A549 (cell line): ENCODE data around the gene TRAPPC6A. TPM values are rescaled to one million over a fixed set of nuclear protein-coding genes. Genes with fewer than 3 reads are reported as not detected.

ENCODE experiments used
- ATAC-seq, 2 experiments: fragments of 200-7000 bp in 1 of 2; fragments of >200 bp in 1 of 2; cut with Nextera tagmentation in 1 of 2; cut with Tn5 transposase in 1 of 2; 3 replicates each; pipeline versions ENCODE4 v1.8.0 to v1.9.1; 2018 to 2020; ENCODE audit warnings: mild to moderate bottlenecking in 1 of 2, moderate library complexity in 1 of 2
- CTCF ChIA-PET: fragments of 300-600 bp; sonication (Branson Sonifier 250); formaldehyde crosslinking; extraction: SDS; loops from one replicate; lab custom pipeline; 2021; ENCODE audit warnings: antibody characterized with exemption, inconsistent platforms; lab: Yijun Ruan, JAX
- POLR2A ChIA-PET: fragments of 350-600 bp; formaldehyde crosslinking; extraction: SDS; loops from one replicate; lab custom pipeline; 2021; ENCODE audit warnings: antibody characterized with exemption, inconsistent platforms; lab: Yijun Ruan, JAX
- DNase-seq, 2 experiments: peaks; one replicate each; pipeline versions ENCODE4 v3.0.0 to v3.0.0-alpha.2; 2011 to 2016; ENCODE audit warnings: low read depth in 1 of 2, low spot score in 1 of 2
- FAIRE-seq: peaks from 2 replicates; lab custom pipeline; 2011; peaks lifted over from hg19 to GRCh38; lab: Jason Lieb, UNC
- H3K27ac ChIP-seq, 2 experiments: fragments of >200 bp; sonication (Bioruptor Twin); formaldehyde crosslinking; 3 replicates each; pipeline ENCODE4 v1.5.1; 2016 to 2017
- H3K4me1 ChIP-seq: fragments of >200 bp; sonication (Bioruptor Twin); formaldehyde crosslinking; 3 replicates; pipeline ENCODE4 v1.6.1; 2016
- H3K4me2 ChIP-seq: fragments of >200 bp; sonication (Bioruptor Twin); formaldehyde crosslinking; 3 replicates; pipeline ENCODE4 v1.6.1; 2016
- H3K4me3 ChIP-seq: fragments of >200 bp; sonication (Bioruptor Twin); formaldehyde crosslinking; 3 replicates; pipeline ENCODE4 v1.5.1; 2016
- H3K9me3 ChIP-seq: fragments of >200 bp; sonication (Bioruptor Twin); formaldehyde crosslinking; 3 replicates; pipeline ENCODE4 v1.6.1; 2016
- BHLHE40 ChIP-seq: IDR thresholded peaks from 2 replicates; pipeline ENCODE4 v1.6.1; 2012; ENCODE audit warnings: low read depth, low read length, inconsistent platforms
- CBX2 ChIP-seq: fragments of 200-600 bp; sonication (generic); IDR thresholded peaks from 2 replicates; pipeline ENCODE4 v1.6.1; 2016; ENCODE audit warnings: low read depth, mild to moderate bottlenecking, borderline replicate concordance
- CBX8 ChIP-seq: fragments of 200-600 bp; sonication (generic); IDR thresholded peaks from 2 replicates; pipeline ENCODE4 v1.6.1; 2016
- CHD2 ChIP-seq: fragments of 150-350 bp; IDR thresholded peaks from 2 replicates; pipeline ENCODE4 v1.6.1; 2014; ENCODE audit warnings: low read length; ENCODE audit not compliant: partially characterized antibody
- CHD4 ChIP-seq: fragments of 200-600 bp; sonication (generic); IDR thresholded peaks from 2 replicates; pipeline ENCODE4 v1.6.1; 2016; ENCODE audit warnings: antibody characterized with exemption, mild to moderate bottlenecking, borderline replicate concordance
- EHF ChIP-seq: fragments of 250-450 bp; sonication (Bioruptor Pico); IDR thresholded peaks from 2 replicates; pipeline ENCODE4 v1.5.0; 2020; ENCODE audit warnings: mild to moderate bottlenecking
- EHMT2 ChIP-seq: fragments of 200-600 bp; sonication (generic); IDR thresholded peaks from 2 replicates; pipeline ENCODE4 v1.6.1; 2016; ENCODE audit warnings: antibody characterized with exemption, low read depth, mild to moderate bottlenecking, moderate library complexity
- FOSL2 ChIP-seq, 2 experiments: fragments of 450-650 bp in 1 of 2; fragments of >200 bp in 1 of 2; sonication (Bioruptor Twin) in 1 of 2; formaldehyde crosslinking; IDR thresholded peaks; 2 replicates each; pipeline versions ENCODE4 v1.5.0 to v1.6.1; 2016 to 2020; ENCODE audit warnings: mild to moderate bottlenecking in 1 of 2, moderate library complexity in 1 of 2
- FOXS1 ChIP-seq: fragments of 250-450 bp; sonication (Bioruptor Pico); IDR thresholded peaks from 2 replicates; pipeline ENCODE4 v1.5.0; 2020; ENCODE audit warnings: mild to moderate bottlenecking, moderate library complexity
- HDAC2 ChIP-seq: fragments of 200-600 bp; sonication (generic); IDR thresholded peaks from 2 replicates; pipeline ENCODE4 v1.6.1; 2016
- HOXA7 ChIP-seq: fragments of 250-450 bp; sonication (Bioruptor Pico); IDR thresholded peaks from 2 replicates; pipeline ENCODE4 v1.5.0; 2020; ENCODE audit warnings: mild to moderate bottlenecking, moderate library complexity
- HOXB13 ChIP-seq: fragments of 250-450 bp; sonication (Bioruptor Pico); IDR thresholded peaks from 2 replicates; pipeline ENCODE4 v1.5.0; 2020; ENCODE audit warnings: low read depth, mild to moderate bottlenecking, moderate library complexity
- HOXB5 ChIP-seq: fragments of 250-450 bp; sonication (Bioruptor Pico); IDR thresholded peaks from 2 replicates; pipeline ENCODE4 v1.5.0; 2020; ENCODE audit warnings: mild to moderate bottlenecking, moderate library complexity
- JUNB ChIP-seq: fragments of >200 bp; sonication (Bioruptor Twin); formaldehyde crosslinking; IDR thresholded peaks from 2 replicates; pipeline ENCODE4 v1.6.1; 2016
- MYC ChIP-seq: IDR thresholded peaks from 2 replicates; pipeline ENCODE4 v1.6.1; 2012; ENCODE audit warnings: mild to moderate bottlenecking, inconsistent platforms, low read length, improper control_type of control experiment, borderline replicate concordance
- NFE2L2 ChIP-seq: fragments of 150-350 bp; conservative IDR thresholded peaks from 2 replicates; pipeline ENCODE4 v1.6.1; 2014; ENCODE audit warnings: low read length
- POLR2A ChIP-seq: IDR thresholded peaks from 2 replicates; pipeline ENCODE4 v1.6.1; 2012; ENCODE audit warnings: mild to moderate bottlenecking, low read length
- RARB ChIP-seq: fragments of 250-450 bp; sonication (Bioruptor Pico); IDR thresholded peaks from 2 replicates; pipeline ENCODE4 v1.8.0; 2021; ENCODE audit warnings: mild to moderate bottlenecking, moderate library complexity
- RNF2 ChIP-seq: fragments of 200-600 bp; sonication (generic); IDR thresholded peaks from 2 replicates; pipeline ENCODE4 v1.6.1; 2016; ENCODE audit warnings: low read depth, mild to moderate bottlenecking, antibody characterized with exemption, moderate library complexity, borderline replicate concordance
- SMC3 ChIP-seq: fragments of >200 bp; sonication (Bioruptor Twin); formaldehyde crosslinking; IDR thresholded peaks from 3 replicates; pipeline ENCODE4 v1.6.1; 2018; ENCODE audit warnings: inconsistent platforms
- SREBF2 ChIP-seq: fragments of 450-650 bp; IDR thresholded peaks from 2 replicates; pipeline ENCODE4 v1.6.1; 2014; ENCODE audit warnings: mild to moderate bottlenecking, moderate library complexity
- USF2 ChIP-seq: fragments of 450-650 bp; IDR thresholded peaks from 2 replicates; pipeline ENCODE4 v1.6.1; 2014; ENCODE audit warnings: antibody characterized with exemption
- ZFP36 ChIP-seq: fragments of 450-650 bp; IDR thresholded peaks from 2 replicates; pipeline ENCODE4 v1.6.1; 2014; ENCODE audit warnings: borderline replicate concordance; ENCODE audit not compliant: partially characterized antibody
- WGBS: methylation state at CpG from one replicate; pipeline ENCODE4 v1.1.6; 2017; ENCODE audit errors: missing lambda C conversion rate; 5-methylcytosine and 5-hydroxymethylcytosine counted together
- polyA plus RNA-seq, 4 experiments: library from polyadenylated mRNA; depleted of rRNA in 3 of 4; stranded (reverse); fragments of >200 nt; fragmentation: RNase III in 1 of 4; extraction: RNeasy Plus Mini Kit Qiagen cat#74134 plus additional on column Dnase treatment in 1 of 4; gene quantifications; 2 replicates in 3 of 4; 3 replicates in 1 of 4; pipeline ENCODE4 v1.2.3, GENCODE V29; 2011 to 2017

The TRAPPC6A gene
- polyA plus RNA-seq, 2 of the 4 experiments (the other 2 are of a cell fraction), result 28.5 to 29.8 TPM

DNA sequence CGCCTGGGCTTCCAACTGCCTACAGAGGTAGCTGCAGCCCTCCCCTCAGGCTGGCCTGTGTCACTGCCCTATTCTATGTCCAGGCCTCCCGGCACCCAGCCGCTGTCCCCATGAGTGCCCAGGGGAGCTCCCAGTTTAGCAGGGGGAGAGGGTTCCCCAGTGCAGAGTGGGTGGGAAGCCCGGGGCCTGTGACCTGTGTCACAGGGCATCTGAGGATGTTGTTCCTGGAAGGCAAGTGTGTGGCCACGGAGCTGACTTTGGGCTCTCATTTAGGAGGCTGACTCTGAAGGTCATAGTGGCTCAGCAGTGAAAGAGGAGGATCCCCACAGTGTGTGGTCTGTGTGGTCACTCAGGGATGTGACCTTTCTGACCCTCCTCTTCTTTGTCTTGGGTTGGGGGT, 59.9 kb downstream of the TRAPPC6A start:
- FAIRE-seq (no peak), DNase-seq (no peak), ATAC-seq (peak in 1 of 2 experiments; percentile 19; a peak in 3 of 6 replicates)
- no peak overlapping the region for H3K27ac ChIP-seq
- TF ChIP-seq HOXB5 (CRISPR knock-in tag) (no peak), MYC (no peak), RNF2 (no peak), FOSL2 (IDR thresholded peaks at IDR 0.05) (no peak), FOSL2 (CRISPR knock-in tag; IDR thresholded peaks at IDR 0.05) (no peak)
- ChIA-PET CTCF (interaction anchor here (1.0 to 2.2 kb wide), 7 partner anchors 8 to 31 kb away, joined by 3 to 9 read pairs (median 6); no protein-coding TSS in a partner anchor), POLR2A (no interaction called here)
- peaks cover 11% of the 10 kb centered on the region for H3K4me1 ChIP-seq
- no peak overlapping the region for H3K4me3 ChIP-seq
- H3K9me3 ChIP-seq, result no peaks in the 10 kb centered on the region
- WGBS, result 88% methylated on average over 4 of the region's 5 CpGs
- no peak overlapping the region for H3K4me2 ChIP-seq

DNA sequence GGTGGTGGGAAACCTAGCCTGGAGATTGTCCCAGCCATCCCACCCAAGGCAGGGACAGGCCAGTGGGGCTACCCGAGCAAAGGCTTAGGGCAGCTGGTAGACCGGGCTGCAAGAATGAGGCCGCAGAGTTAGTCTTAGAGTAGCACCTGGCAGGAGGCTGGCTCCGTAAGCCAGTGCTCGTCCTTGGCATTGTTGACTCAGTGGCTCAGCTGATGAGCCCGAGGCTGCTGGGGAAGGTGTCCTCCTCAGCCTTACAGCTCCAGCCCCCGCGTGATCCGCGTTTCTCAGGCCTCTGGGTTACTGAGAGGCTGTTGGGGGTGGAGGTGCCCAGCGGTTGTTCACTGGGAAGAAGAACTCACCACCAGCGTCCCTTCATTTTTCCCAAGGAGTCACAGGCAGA, 60.4 kb downstream of the TRAPPC6A start:
- Histone ChIP-seq H3K27ac (no peak overlapping the region), H3K4me1 (peaks cover 15% of the 10 kb centered on the region), H3K4me2 (no peak overlapping the region), H3K9me3 (no peaks in the 10 kb centered on the region), H3K4me3 (no peak overlapping the region)
- 63% methylated on average over 6 of the region's 12 CpGs for WGBS
- FAIRE-seq (no peak), DNase-seq (no peak), ATAC-seq (peak in 1 of 2 experiments; percentile 18; a peak in 3 of 6 replicates)
- ChIA-PET POLR2A (no interaction called here), CTCF (interaction anchor here (1.0 to 2.2 kb wide), 9 partner anchors 8 to 43 kb away, joined by 3 to 9 read pairs (median 5); partner anchors contain the start of gene NKPD1)
- no peak for TF ChIP-seq HOXB13 (CRISPR knock-in tag)
- no peak for TF ChIP-seq ZFP36
- no peak for TF ChIP-seq JUNB
- TF ChIP-seq CHD2, result no peak
- no peak for TF ChIP-seq RARB (CRISPR knock-in tag)
- no peak for TF ChIP-seq RNF2

- ChIA-PET POLR2A (no interaction called here), CTCF (interaction anchor here (1.0 to 2.2 kb wide), 8 partner anchors 9 to 43 kb away, joined by 3 to 8 read pairs (median 4); partner anchors contain the start of gene NKPD1)
- peaks cover 15% of the 10 kb centered on the region for H3K4me1 ChIP-seq
- no peak for FAIRE-seq
- TF ChIP-seq EHF (CRISPR knock-in tag) (no peak), SREBF2 (no peak), POLR2A (no peak), SMC3 (no peak), FOSL2 (IDR thresholded peaks at IDR 0.05) (no peak), FOSL2 (CRISPR knock-in tag; IDR thresholded peaks at IDR 0.05) (no peak), USF2 (no peak), NFE2L2 (no peak), HDAC2 (no peak), CBX2 (no peak), HOXB5 (CRISPR knock-in tag) (no peak), FOXS1 (no peak), HOXA7 (CRISPR knock-in tag) (no peak), BHLHE40 (no peak), CBX8 (no peak), EHMT2 (no peak), CHD4 (no peak)
- ATAC-seq, result no peak; a peak in 1 of 6 replicates
- no peak for DNase-seq
- 95% methylated on average over 16 of the region's 16 CpGs for WGBS
- no peak overlapping the region for H3K4me3 ChIP-seq
- H3K27ac ChIP-seq, result no peak overlapping the region
- no peaks in the 10 kb centered on the region for H3K9me3 ChIP-seq
- no peak overlapping the region for H3K4me2 ChIP-seq
These were observed 60.9 kb downstream of the TRAPPC6A start for GRCh38 chr19:45117167-45117594.
